Epidermal melanocyte (primary cell): ENCODE measurements around the gene MTAP.

Source experiments
- DNase-seq: peaks from one replicate; pipeline ENCODE4 v3.0.0; 2011; ENCODE audit warnings: low spot score; ENCODE audit not compliant: insufficient read length

Gene MTAP

GRCh38 chr9:21802418-21803000 lies at the start of gene MTAP:
MTAP (plus strand) TSS chr9:21802636; CDS start chr9:21802749, 113 bp downstream.
- peak; percentile 78 for DNase-seq

GRCh38 chr9:21753523-21753922 lies 48.9 kb upstream of the MTAP start:
- no peak for DNase-seq

- DNase-seq = no peak
Observed at GRCh38 chr9:21754741-21755140, 47.7 kb upstream of the MTAP start.

DNA sequence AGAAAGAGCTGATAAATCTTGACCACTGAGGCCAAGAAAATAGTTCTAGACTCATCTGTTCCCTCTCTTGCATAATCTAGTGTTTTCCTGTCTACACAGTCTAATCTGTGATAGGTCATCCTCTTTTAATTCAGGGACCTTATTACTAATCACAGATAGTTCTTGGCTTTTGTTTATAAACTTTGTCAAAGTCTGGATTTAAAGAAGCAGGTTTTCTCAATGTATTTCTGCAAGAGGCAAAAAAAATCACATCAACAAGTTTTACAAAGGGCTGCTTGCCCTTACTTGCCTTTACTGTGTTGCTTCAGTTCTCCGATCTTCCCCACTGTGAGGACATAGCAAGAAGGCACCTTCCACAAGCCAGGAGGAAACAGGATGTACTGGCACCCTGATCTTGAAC lies 43.9 kb upstream of the MTAP start:
- no peak for DNase-seq

GRCh38 chr9:21761309-21761901 lies 41.0 kb upstream of the MTAP start:
- DNase-seq = no peak

GRCh38 chr9:21762064-21762463 lies 40.4 kb upstream of the MTAP start:
- no peak for DNase-seq

- DNase-seq = no peak
Observed at GRCh38 chr9:21764846-21765245, 37.6 kb upstream of the MTAP start.

- DNase-seq = no peak
Observed at GRCh38 chr9:21766096-21766495, 36.3 kb upstream of the MTAP start.

DNA sequence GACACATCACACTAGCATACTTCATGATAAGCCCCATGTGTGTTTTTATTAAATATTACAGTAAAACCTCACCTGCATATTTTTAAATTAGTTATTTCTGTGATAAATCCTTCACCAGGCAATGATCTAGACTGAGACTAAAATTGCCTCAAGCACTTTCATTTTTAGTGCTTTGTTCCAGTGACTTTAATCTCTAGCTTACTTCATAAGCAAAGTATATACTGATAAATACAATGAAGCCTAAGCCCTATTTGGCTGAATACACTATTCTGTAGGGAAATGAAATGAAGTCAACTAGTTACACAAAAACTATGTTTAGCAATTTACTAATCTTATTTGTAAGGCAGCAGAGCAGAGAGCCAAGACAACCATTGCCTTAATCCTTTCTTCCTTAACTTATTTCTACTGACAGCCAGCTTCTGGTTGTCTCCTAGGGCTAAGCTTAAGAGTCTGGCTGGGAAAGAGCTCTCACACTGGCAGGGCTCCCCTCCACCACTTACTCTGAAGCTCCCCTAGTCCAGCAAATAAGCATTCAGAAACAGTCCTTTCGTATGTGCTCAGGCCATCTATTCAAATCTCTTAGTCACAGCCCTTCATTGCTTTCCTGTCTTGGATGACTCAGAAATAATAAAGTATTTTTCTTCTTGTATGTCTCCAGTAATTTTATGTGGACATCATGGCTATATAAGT lies 31.4 kb upstream of the MTAP start:
- no peak for DNase-seq

GRCh38 chr9:21777701-21778100 lies 24.7 kb upstream of the MTAP start:
- no peak for DNase-seq

- DNase-seq = no peak
Observed at GRCh38 chr9:21778304-21778703, 24.1 kb upstream of the MTAP start.

- DNase-seq = no peak
Observed at GRCh38 chr9:21779397-21779796, 23.0 kb upstream of the MTAP start.

DNA sequence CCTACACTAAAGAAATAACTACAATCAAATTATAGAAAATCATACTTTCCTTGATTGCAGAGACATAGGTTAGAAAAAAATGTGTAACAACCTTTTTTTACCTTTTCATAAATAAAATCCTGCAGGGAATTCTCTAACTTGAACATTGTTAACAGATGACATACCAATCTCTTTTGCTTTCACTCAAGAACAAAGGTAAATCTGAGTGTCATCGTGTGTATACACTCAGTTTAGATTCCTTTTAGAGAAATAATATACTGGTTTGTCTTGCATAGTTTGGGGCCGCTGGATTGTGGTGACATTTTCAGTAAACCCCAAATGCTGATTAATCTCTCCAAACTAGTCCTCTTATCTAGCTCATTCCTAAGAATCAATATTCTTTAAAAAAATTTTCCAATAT lies 20.8 kb upstream of the MTAP start:
- no peak for DNase-seq

GRCh38 chr9:21782205-21782604 lies 20.2 kb upstream of the MTAP start:
- DNase-seq = no peak

DNA sequence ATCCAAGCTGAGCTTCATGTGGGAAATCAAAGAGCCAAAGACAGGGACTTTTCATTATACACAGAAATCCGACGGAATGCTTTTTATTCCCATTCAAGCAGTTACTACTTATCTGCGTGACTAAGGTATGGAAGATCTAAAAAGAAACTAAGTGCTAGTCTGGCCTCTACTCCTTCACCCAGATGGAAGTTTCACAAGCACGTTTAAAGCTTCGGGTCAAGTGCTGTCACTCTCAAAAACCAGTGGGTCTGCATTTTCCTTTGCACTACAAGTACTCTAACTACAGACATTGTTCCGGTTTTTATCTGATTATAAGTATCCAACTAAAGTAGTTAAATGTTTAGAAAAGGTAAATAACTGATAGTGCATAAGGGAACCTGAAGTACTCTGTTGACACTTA lies 13.7 kb upstream of the MTAP start:
- DNase-seq = no peak

GRCh38 chr9:21789541-21790037 lies 12.8 kb upstream of the MTAP start:
- peak; percentile 67 for DNase-seq

DNA sequence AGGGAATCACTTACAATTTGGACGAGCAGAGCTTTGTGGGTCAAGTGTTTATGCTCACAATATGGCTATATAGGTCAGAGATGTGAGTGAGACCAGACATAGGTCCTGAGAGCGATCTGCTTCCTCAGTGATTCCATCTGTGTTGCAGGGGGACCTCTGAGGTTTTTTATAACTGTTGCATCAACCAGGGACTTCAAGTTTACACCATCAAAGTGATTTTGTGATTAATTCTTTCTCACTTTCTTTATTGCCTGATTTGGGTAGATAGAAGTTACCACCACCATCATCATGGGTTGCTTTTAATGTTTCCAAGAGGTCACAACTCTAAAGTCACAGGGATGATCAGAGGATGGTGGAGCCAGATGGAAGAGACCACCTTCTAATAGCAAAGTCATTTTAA lies 7.0 kb upstream of the MTAP start:
- DNase-seq = no peak

DNA sequence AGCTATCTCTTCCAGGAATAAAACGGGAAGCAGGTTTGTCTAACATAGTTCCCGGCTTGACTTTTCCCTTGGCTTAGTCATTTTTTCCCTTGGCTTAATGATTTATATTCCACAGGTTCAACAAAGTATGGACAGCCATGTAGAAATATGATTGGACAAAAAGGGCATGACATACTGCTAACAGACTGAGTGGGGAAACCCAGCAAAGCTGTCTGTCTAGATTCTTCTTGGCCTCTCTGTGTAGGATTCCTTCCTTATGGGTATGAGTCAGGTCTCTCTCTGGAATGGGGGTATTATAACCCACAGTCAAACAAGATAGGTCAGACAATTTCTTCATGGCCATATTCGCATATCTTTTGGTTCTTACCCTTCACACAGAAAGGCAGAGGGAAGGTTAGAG lies 5.7 kb upstream of the MTAP start:
- DNase-seq = no peak

DNA sequence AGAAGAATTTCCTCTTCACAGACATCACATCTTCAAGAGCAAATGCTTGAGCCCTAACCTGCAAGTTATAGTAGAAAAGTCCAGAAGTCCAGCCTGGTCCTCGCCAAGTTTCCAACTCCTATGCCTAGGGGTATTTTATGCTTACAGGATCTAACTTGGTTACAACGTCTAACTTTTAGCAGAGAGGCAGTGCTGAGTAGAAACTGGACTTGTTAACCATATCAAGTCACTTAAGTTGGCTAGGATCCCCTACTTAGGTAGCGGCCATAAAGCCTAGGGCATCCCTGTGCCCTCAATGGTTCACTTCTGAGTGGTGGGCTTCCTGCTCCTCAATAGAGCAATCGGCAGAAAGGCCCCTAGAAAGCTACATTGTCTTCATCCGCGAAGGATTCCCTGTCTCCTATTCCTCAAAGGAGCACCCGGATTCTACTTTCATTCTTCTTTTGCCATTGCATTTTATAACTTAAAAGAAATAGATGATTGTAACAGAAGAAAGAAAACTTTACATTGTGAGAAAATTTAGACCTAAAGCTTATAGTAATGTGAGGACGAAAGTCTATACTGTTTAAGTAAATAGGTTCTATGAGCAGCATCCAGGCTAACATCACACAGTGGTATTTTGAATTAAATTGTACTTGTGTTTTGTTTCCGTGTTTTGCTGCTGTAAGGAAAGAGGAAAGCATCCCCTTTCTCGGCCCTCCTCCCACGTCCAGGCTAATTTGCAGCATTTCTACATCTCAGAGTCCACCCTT lies 1.3 kb upstream of the MTAP start:
- DNase-seq = no peak

- DNase-seq = peak; percentile 29
Observed at GRCh38 chr9:21801683-21802417, 586 bp upstream of the MTAP start.

GRCh38 chr9:21803649-21804048 lies 1.2 kb downstream of the MTAP start:
- DNase-seq = no peak
